H1 (cell line): Measurements from ENCODE around the gene HIC2. TPM values are rescaled to one million over a fixed set of nuclear protein-coding genes. Genes with fewer than 3 reads are reported as not detected.
A peak's percentile ranks its signal among the peaks of the same experiment; 100 is the strongest.

ENCODE experiments used
- CTCF ChIA-PET: fragments of 300-600 bp; sonication (Branson Sonifier 250); formaldehyde crosslinking; loops from one replicate; lab custom pipeline; 2021; ENCODE audit not compliant: partially characterized antibody; lab: Charles Lee
- POLR2A ChIA-PET: fragments of 300-600 bp; sonication (Branson Sonifier 250); formaldehyde crosslinking; loops from one replicate; lab custom pipeline; 2021; ENCODE audit warnings: inconsistent platforms; ENCODE audit not compliant: partially characterized antibody; lab: Charles Lee
- DNase-seq, 2 experiments: peaks; one replicate each; pipeline versions ENCODE4 v3.0.0 to v3.0.0-alpha.2; 2010 to 2022; ENCODE audit warnings: low spot score in 2 of 2, low read depth in 1 of 2, mixed read lengths in 1 of 2
- FAIRE-seq: peaks from 2 replicates; lab custom pipeline; 2011; peaks lifted over from hg19 to GRCh38; lab: Jason Lieb, UNC
- H2AFZ ChIP-seq: 2 replicates; pipeline ENCODE4 v1.8.1; 2012; ENCODE audit warnings: low read length, inconsistent platforms
- H2AK5ac ChIP-seq: 2 replicates; pipeline ENCODE4 v1.6.1; 2013; ENCODE audit warnings: low read depth, low read length
- H2BK120ac ChIP-seq: replicated peaks from 2 replicates; pipeline ENCODE3; 2013; ENCODE audit warnings: low read depth, low read length, inconsistent platforms
- H2BK12ac ChIP-seq: 2 replicates; pipeline ENCODE4 v1.6.1; 2013; ENCODE audit warnings: low read depth, low read length
- H2BK15ac ChIP-seq: 2 replicates; pipeline ENCODE4 v1.6.1; 2013; ENCODE audit warnings: low read length
- H2BK20ac ChIP-seq: 2 replicates; pipeline ENCODE4 v1.6.1; 2013; ENCODE audit warnings: low read length
- H2BK5ac ChIP-seq: 2 replicates; pipeline ENCODE4 v1.6.1; 2013; ENCODE audit warnings: low read depth, low read length
- H3K14ac ChIP-seq: 2 replicates; pipeline ENCODE4 v1.6.1; 2013; ENCODE audit warnings: inconsistent platforms; ENCODE audit not compliant: insufficient read length
- H3K18ac ChIP-seq: 2 replicates; pipeline ENCODE4 v1.6.1; 2013; ENCODE audit warnings: low read length; ENCODE audit errors: extremely low read depth
- H3K23ac ChIP-seq: 2 replicates; pipeline ENCODE4 v1.6.1; 2013; ENCODE audit warnings: inconsistent platforms; ENCODE audit not compliant: insufficient read length
- H3K23me2 ChIP-seq: 2 replicates; pipeline ENCODE4 v1.6.1; 2013; ENCODE audit warnings: low read depth, low read length
- H3K27ac ChIP-seq: 2 replicates; pipeline ENCODE4 v1.6.1; 2011; ENCODE audit warnings: low read depth, low read length, inconsistent platforms
- H3K27me3 ChIP-seq, 4 experiments: replicated peaks in 1 of 4; 1 replicate in 1 of 4; 2 replicates in 3 of 4; pipeline versions ENCODE4 v1.6.1 to v1.8.1; 2011 to 2013; ENCODE audit warnings: low read length in 3 of 4, mild to moderate bottlenecking in 3 of 4, inconsistent platforms in 2 of 4, mixed read lengths in 2 of 4, moderate library complexity in 1 of 4; ENCODE audit not compliant: control insufficient read depth in 3 of 4, insufficient read depth in 3 of 4; ENCODE audit errors: extremely low read depth in 1 of 4
- H3K36me3 ChIP-seq, 4 experiments: 2 replicates each; pipeline versions ENCODE4 v1.6.1 to v1.8.1; 2011 to 2013; ENCODE audit warnings: mild to moderate bottlenecking in 4 of 4, low read length in 3 of 4, moderate library complexity in 2 of 4, control low read depth in 1 of 4, inconsistent platforms in 1 of 4; ENCODE audit not compliant: insufficient read depth in 4 of 4, control insufficient read depth in 2 of 4
- H3K4ac ChIP-seq: replicated peaks from 2 replicates; pipeline ENCODE3; 2013; ENCODE audit warnings: low read length, low read depth, mixed read lengths, inconsistent platforms; ENCODE audit not compliant: insufficient read length
- H3K4me1 ChIP-seq, 4 experiments: replicated peaks in 1 of 4; 1 replicate in 1 of 4; 2 replicates in 3 of 4; pipeline versions ENCODE4 v1.6.1 to v1.8.1; 2011 to 2013; ENCODE audit warnings: low read length in 3 of 4, inconsistent platforms in 2 of 4, mixed read lengths in 1 of 4; ENCODE audit not compliant: insufficient read depth in 4 of 4, control insufficient read depth in 3 of 4
- H3K4me2 ChIP-seq, 2 experiments: 2 replicates each; pipeline versions ENCODE4 v1.6.1 to v1.8.1; 2011 to 2013; ENCODE audit warnings: low read depth in 2 of 2, low read length in 2 of 2, control low read depth in 1 of 2, inconsistent platforms in 1 of 2, mild to moderate bottlenecking in 1 of 2; ENCODE audit not compliant: insufficient read depth in 1 of 2
- H3K4me3 ChIP-seq, 4 experiments: fragments of 200-600, 300-600 bp in 1 of 4; sonication (generic), shearing (Covaris generic), sonication (Bioruptor Twin) in 1 of 4; 2 replicates each; pipeline versions ENCODE4 v1.5.1 to v1.8.1; 2011 to 2016; ENCODE audit warnings: low read length in 4 of 4, low read depth in 3 of 4, control low read depth in 2 of 4, inconsistent platforms in 2 of 4, mild to moderate bottlenecking in 2 of 4, mixed read lengths in 1 of 4, moderate library complexity in 1 of 4; ENCODE audit not compliant: insufficient read depth in 2 of 4; ENCODE audit errors: extremely low read depth in 1 of 4
- H3K56ac ChIP-seq: replicated peaks from 2 replicates; pipeline ENCODE3; 2013; ENCODE audit warnings: low read depth, mild to moderate bottlenecking, mixed read lengths, low read length, inconsistent platforms; ENCODE audit not compliant: insufficient read length
- H3K79me1 ChIP-seq: 2 replicates; pipeline ENCODE4 v1.6.1; 2013; ENCODE audit warnings: low read depth, low read length, control low read depth
- H3K79me2 ChIP-seq, 2 experiments: 2 replicates each; pipeline versions ENCODE4 v1.6.1 to v1.8.1; 2012 to 2013; ENCODE audit warnings: low read length in 2 of 2, mild to moderate bottlenecking in 2 of 2, inconsistent platforms in 1 of 2; ENCODE audit not compliant: insufficient read depth in 2 of 2, control insufficient read depth in 1 of 2
- H3K9ac ChIP-seq, 4 experiments: replicated peaks in 1 of 4; 1 replicate in 1 of 4; 2 replicates in 3 of 4; pipeline versions ENCODE4 v1.6.1 to v1.8.1; 2011 to 2013; ENCODE audit warnings: low read depth in 3 of 4, low read length in 3 of 4, control low read depth in 2 of 4, mild to moderate bottlenecking in 2 of 4, moderate library complexity in 2 of 4, inconsistent platforms in 1 of 4; ENCODE audit errors: extremely low read depth in 1 of 4
- H3K9me3 ChIP-seq, 2 experiments: 2 replicates each; pipeline versions ENCODE4 v1.6.1 to v1.8.1; 2012 to 2013; ENCODE audit warnings: mild to moderate bottlenecking in 2 of 2, moderate library complexity in 2 of 2, control low read depth in 1 of 2, inconsistent platforms in 1 of 2, low read depth in 1 of 2, low read length in 1 of 2, mixed read lengths in 1 of 2; ENCODE audit not compliant: insufficient read depth in 2 of 2
- H4K20me1 ChIP-seq, 2 experiments: replicated peaks in 1 of 2; 2 replicates each; pipeline versions ENCODE3 to v1.8.1; 2011 to 2013; ENCODE audit warnings: inconsistent platforms in 2 of 2, low read length in 2 of 2, mild to moderate bottlenecking in 1 of 2; ENCODE audit not compliant: insufficient read depth in 2 of 2, control insufficient read depth in 1 of 2
- H4K5ac ChIP-seq: 2 replicates; pipeline ENCODE4 v1.6.1; 2013; ENCODE audit warnings: low read length, low read depth, mixed read lengths, inconsistent platforms; ENCODE audit not compliant: insufficient read length
- H4K8ac ChIP-seq: 2 replicates; pipeline ENCODE4 v1.8.0; 2013; ENCODE audit warnings: mild to moderate bottlenecking, moderate library complexity, low read length, inconsistent platforms; ENCODE audit not compliant: insufficient read depth; ENCODE audit errors: extremely low read depth
- H4K91ac ChIP-seq: replicated peaks from 2 replicates; pipeline ENCODE3; 2013; ENCODE audit warnings: low read length, mixed read lengths, inconsistent platforms; ENCODE audit not compliant: insufficient read length
- BCL11A ChIP-seq, 2 experiments: IDR thresholded peaks; one replicate each; pipeline ENCODE4 v1.6.1; 2011; ENCODE audit warnings: low read depth in 2 of 2, low read length in 2 of 2, mild to moderate bottlenecking in 2 of 2
- POLR2AphosphoS5 ChIP-seq: IDR thresholded peaks from 2 replicates; pipeline ENCODE4 v1.6.1; 2011; ENCODE audit warnings: low read depth, low read length
- RAD21 ChIP-seq, 2 experiments: IDR thresholded peaks in 1 of 2; conservative IDR thresholded peaks in 1 of 2; 2 replicates each; pipeline ENCODE4 v1.6.1; 2011; ENCODE audit warnings: low read depth in 2 of 2, low read length in 2 of 2, improper control_type of control experiment in 1 of 2, inconsistent platforms in 1 of 2, mild to moderate bottlenecking in 1 of 2, moderate library complexity in 1 of 2
- WGBS, 2 experiments: shearing (Covaris generic) in 1 of 2; methylation state at CpG; one replicate each; pipeline versions ENCODE4 v1.1.6 to v1.1.7; 2013 to 2015; ENCODE audit warnings: low lambda C conversion rate in 2 of 2, mixed read lengths in 2 of 2, inconsistent platforms in 1 of 2, low coverage in 1 of 2, missing lambda C conversion rate in 1 of 2; ENCODE audit not compliant: insufficient replicate concordance in 2 of 2, insufficient coverage in 1 of 2, insufficient read length in 1 of 2; ENCODE audit errors: extremely low coverage in 1 of 2, missing lambda C conversion rate in 1 of 2; 5-methylcytosine and 5-hydroxymethylcytosine counted together
- polyA plus RNA-seq, 7 experiments: library from polyadenylated mRNA; depleted of rRNA in 3 of 7; stranded (reverse) in 5 of 7; unstranded in 2 of 7; fragments of >200 nt in 5 of 7; fragments of 200-250 nt in 2 of 7; gene quantifications; 1 replicate in 5 of 7; 2 replicates in 1 of 7; 4 replicates in 1 of 7; pipeline versions ENCODE4 v1.2.1 to v1.2.3, GENCODE V29; 2011 to 2013; ENCODE audit warnings: missing spikeins in 2 of 7, mixed read lengths in 2 of 7
- total RNA-seq: library from RNA; stranded (reverse); fragmentation: NEBNext Ultra II Directional; extraction: Animal tissue kit (Norgen Biotek cat#: 25700); gene quantifications from 2 replicates; pipeline ENCODE4 v1.2.1, GENCODE V29; 2021
- TF ChIP-seq, protein P1 (sequence below): IDR thresholded peaks from 2 replicates; pipeline ENCODE4 v1.6.1; 2012; ENCODE audit warnings: low read length, inconsistent platforms
- TF ChIP-seq, protein P2 (sequence below), 3 experiments: IDR thresholded peaks; 1 replicate in 2 of 3; 2 replicates in 1 of 3; pipeline versions ENCODE4 v1.5.1 to v1.6.1; 2011; ENCODE audit warnings: low read length in 3 of 3, mild to moderate bottlenecking in 3 of 3, inconsistent platforms in 2 of 3, low read depth in 1 of 3, moderate library complexity in 1 of 3; ENCODE audit not compliant: insufficient read depth in 1 of 3; ENCODE audit errors: control extremely low read depth in 1 of 3

Gene HIC2
- total and polyA plus RNA-seq, 2 of the 8 experiments (the other 6 are each of a cell fraction or from before 2014, with no cell fraction given): 8.0 to 21.9 TPM

DNA sequence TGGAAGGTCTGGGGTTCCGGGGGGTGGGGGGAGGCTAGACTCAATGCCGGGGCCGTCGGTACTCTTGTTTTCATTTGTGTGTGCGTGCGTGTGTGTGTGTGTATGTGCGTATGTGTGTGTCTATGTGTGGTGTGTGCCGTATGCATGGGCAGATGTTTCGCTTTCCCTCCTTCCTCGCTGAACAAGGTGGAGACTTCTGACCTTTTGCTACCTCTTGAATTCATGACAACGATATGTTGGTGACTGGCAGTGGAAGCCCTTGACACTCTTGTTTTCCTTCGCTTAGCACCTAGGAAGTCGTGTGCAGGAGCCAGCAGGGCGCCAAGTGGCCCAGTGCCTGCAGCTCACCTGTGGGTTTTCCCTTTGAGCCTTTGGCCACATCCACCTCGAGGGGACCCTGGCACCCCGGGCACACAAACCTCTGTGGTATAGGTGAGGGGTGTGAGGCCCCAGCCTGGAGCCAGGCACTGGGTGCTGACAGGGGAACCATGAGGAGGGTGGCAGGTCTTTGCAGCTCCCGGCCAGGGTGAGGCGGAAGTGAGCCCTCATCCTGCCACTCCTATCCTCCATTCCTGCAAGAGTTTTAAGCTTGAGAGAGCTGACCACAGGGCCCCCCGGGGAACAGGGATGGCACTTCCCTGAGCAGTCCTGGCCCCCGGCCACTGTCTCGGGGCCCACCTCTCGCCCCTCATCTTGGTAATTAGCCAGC, 30.7 kb downstream of the HIC2 start:
- Histone ChIP-seq H3K27ac (no peak overlapping the region), H3K18ac (no peak overlapping the region), H3K23me2 (peaks cover 2% of the 10 kb centered on the region; the same call in 1 of the 2 replicates), H2BK20ac (no peak overlapping the region), H3K79me2 (no peaks in the 10 kb centered on the region), H2AK5ac (no peak overlapping the region), H4K20me1 (peaks cover 5 to 19% of the 10 kb centered on the region in 2 experiments), H3K4me1 (peaks cover 3 to 12% (median 8%) of the 10 kb centered on the region in 4 experiments), H4K91ac (no peak overlapping the region), H3K36me3 (peaks cover 0 to 21% (median 3%) of the 10 kb centered on the region in 4 experiments; a peak in 5 of 8 replicates), H3K4me3 (no peak overlapping the region), H3K4ac (no peak overlapping the region), H3K27me3 (no peaks in the 10 kb centered on the region), H3K9ac (no peak overlapping the region), H2BK5ac (0 out of 2 replicates have a peak overlapping the region, but pooled peaks have one; percentile 0), H3K56ac (no peak overlapping the region), H3K9me3 (no peaks in the 10 kb centered on the region), H2BK120ac (no peak overlapping the region), H4K8ac (no peak overlapping the region), H3K4me2 (no peak overlapping the region), H2BK15ac (no peak overlapping the region), H2BK12ac (no peak overlapping the region), H3K14ac (no peak overlapping the region), H3K23ac (no peak overlapping the region), H2AFZ (no peak overlapping the region), H4K5ac (no peak overlapping the region), H3K79me1 (peaks cover 11% of the 10 kb centered on the region)
- no peak for FAIRE-seq
- 91% methylated on average over 20 of the region's 22 CpGs; no CpG with 5 or more reads in 1 of the 2 experiments for WGBS, 2 experiments
- peak in 1 of 2 experiments; percentile 69 for DNase-seq
- ChIA-PET POLR2A (no interaction called here), CTCF (interaction anchor here (0.6 to 1.6 kb wide), 5 partner anchors 9 to 1981 kb away, joined by 3 to 8 read pairs (median 3); partner anchors contain the start of gene YDJC)
- peak; percentile 38 to 53; a peak in 3 of 4 replicates for TF ChIP-seq RAD21 (IDR thresholded peaks at IDR 0.05 in 1 of 2, conservative IDR thresholded peaks at IDR 0.05 in 1 of 2; ENCODE audit: low read depth in 2 of 2, low read length in 2 of 2)
- no peak for TF ChIP-seq BCL11A (IDR thresholded peaks at IDR 0.05; ENCODE audit: low read depth in 2 of 2, low read length in 2 of 2)
- TF ChIP-seq, protein P1, sequence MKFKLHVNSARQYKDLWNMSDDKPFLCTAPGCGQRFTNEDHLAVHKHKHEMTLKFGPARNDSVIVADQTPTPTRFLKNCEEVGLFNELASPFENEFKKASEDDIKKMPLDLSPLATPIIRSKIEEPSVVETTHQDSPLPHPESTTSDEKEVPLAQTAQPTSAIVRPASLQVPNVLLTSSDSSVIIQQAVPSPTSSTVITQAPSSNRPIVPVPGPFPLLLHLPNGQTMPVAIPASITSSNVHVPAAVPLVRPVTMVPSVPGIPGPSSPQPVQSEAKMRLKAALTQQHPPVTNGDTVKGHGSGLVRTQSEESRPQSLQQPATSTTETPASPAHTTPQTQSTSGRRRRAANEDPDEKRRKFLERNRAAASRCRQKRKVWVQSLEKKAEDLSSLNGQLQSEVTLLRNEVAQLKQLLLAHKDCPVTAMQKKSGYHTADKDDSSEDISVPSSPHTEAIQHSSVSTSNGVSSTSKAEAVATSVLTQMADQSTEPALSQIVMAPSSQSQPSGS: no peak
- TF ChIP-seq, protein P2, sequence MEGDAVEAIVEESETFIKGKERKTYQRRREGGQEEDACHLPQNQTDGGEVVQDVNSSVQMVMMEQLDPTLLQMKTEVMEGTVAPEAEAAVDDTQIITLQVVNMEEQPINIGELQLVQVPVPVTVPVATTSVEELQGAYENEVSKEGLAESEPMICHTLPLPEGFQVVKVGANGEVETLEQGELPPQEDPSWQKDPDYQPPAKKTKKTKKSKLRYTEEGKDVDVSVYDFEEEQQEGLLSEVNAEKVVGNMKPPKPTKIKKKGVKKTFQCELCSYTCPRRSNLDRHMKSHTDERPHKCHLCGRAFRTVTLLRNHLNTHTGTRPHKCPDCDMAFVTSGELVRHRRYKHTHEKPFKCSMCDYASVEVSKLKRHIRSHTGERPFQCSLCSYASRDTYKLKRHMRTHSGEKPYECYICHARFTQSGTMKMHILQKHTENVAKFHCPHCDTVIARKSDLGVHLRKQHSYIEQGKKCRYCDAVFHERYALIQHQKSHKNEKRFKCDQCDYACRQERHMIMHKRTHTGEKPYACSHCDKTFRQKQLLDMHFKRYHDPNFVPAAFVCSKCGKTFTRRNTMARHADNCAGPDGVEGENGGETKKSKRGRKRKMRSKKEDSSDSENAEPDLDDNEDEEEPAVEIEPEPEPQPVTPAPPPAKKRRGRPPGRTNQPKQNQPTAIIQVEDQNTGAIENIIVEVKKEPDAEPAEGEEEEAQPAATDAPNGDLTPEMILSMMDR (IDR thresholded peaks at IDR 0.05; ENCODE audit: control extremely low read depth in 1 of 3, insufficient read depth in 1 of 3, low read depth in 1 of 3, low read length in 3 of 3): peak; percentile 53 to 81 (median 73)
- TF ChIP-seq POLR2AphosphoS5: no peak
